Measurements from ENCODE around the gene ARRDC2. TPM values are rescaled to one million over a fixed set of nuclear protein-coding genes. Genes with fewer than 3 reads are reported as not detected.

Gene ARRDC2
- total RNA-seq, 5 donors from 2014 or later (not counting 1 experiment from before 2014, with no cell fraction given), result 163 to 195 (median 188) TPM

DNA sequence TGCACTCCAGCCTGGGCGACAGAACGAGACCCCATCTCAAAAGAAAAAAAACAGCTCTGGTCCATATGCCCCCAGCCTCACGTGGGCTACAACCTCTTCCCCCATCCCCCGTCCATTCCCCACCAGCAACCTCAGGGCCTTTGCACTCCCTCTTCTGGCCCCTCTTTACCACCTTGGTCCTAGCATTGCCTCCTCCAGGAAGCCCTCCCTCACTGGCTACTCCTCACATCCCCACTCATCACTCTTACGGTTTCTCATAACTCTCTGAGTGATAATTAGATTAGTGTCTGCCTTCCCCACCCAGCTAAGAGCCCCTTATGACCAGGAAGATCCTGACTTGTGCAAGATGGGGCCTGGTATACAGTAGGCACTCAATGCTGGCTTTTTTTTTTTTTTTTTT lies 48.0 kb downstream of the ARRDC2 start:
- Mint-ChIP-seq H3K27ac (peak overlapping the region; percentile 62 to 68), H3K27me3 (no peaks in the 10 kb centered on the region), H3K9me3 (no peaks in the 10 kb centered on the region), H3K4me3 (no peak overlapping the region), H3K4me1 (peaks cover 17 to 26% (median 22%) of the 10 kb centered on the region in 3 donors), H3K36me3 (peaks cover 12% of the 10 kb centered on the region)
- no peak overlapping the region for H3K27ac ChIP-seq (ENCODE audit: low read length)
- H3K27me3 ChIP-seq (replicated peaks in 1 of 2; ENCODE audit: control insufficient read depth in 2 of 2, extremely low read depth in 1 of 2, insufficient read depth in 2 of 2, low read length in 1 of 2), result no peaks in the 10 kb centered on the region
- ATAC-seq (replicated peaks in 1 of 4) (no peak), DNase-seq (no peak)
- WGBS (ENCODE audit: insufficient coverage), result 83% methylated on average over 4 of the region's 5 CpGs
- peaks cover 5 to 22% of the 10 kb centered on the region in 2 experiments for H3K4me1 ChIP-seq (ENCODE audit: control insufficient read depth in 1 of 2, extremely low read depth in 1 of 2, insufficient read depth in 2 of 2, low read length in 2 of 2)
- no peaks in the 10 kb centered on the region for H3K9me3 ChIP-seq
- H3K36me3 ChIP-seq (ENCODE audit: control insufficient read depth in 2 of 2, extremely low read depth in 1 of 2, insufficient read depth in 1 of 2, low read length in 1 of 2), result peaks cover 4 to 17% of the 10 kb centered on the region in 2 donors
- ChIA-PET CTCF (interaction anchor here in 1 of 2 donors (0.5 to 0.7 kb wide), 2 partner anchors 11 to 31 kb away, joined by 4 to 5 read pairs; no protein-coding TSS in a partner anchor), POLR2A (interaction anchor here (0.6 to 1.0 kb wide), 2 partner anchors 9 to 747 kb away, joined by 3 to 4 read pairs; no protein-coding TSS in a partner anchor)
- H3K4me3 ChIP-seq (ENCODE audit: control insufficient read depth in 1 of 2, extremely low read depth in 1 of 2, low read length in 1 of 2), result no peak overlapping the region

DNA sequence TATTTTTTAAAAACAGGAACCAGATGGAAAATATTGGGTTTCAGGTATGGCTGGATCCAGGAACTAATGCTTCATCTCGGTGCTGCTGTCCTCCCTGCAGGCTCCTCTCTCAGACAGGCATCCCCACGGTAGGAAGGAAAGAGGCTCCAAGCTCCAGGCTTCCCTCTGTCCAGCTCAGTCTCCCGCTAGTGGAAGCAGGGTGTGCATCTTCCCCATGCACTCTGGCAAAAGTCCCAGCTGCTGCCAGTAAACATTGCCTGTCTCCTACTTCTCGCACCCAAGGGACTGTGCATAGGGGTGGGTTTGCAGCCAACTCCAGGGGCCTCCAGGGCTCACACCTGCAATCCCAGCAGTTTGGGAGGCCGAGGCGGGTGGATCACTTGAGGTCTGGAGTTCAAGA lies 49.6 kb downstream of the ARRDC2 start:
- no peak for ATAC-seq (replicated peaks in 1 of 4)
- Mint-ChIP-seq H3K27ac (peak overlapping the region; percentile 79 to 82), H3K27me3 (no peaks in the 10 kb centered on the region), H3K4me3 (peak overlapping the region in 1 of 3 donors; percentile 33), H3K36me3 (peaks cover 14% of the 10 kb centered on the region), H3K9me3 (no peaks in the 10 kb centered on the region), H3K4me1 (peaks cover 15 to 23% (median 21%) of the 10 kb centered on the region in 3 donors)
- H3K4me3 ChIP-seq (ENCODE audit: control insufficient read depth in 1 of 2, extremely low read depth in 1 of 2, low read length in 1 of 2), result no peak overlapping the region
- H3K27ac ChIP-seq (ENCODE audit: low read length), result peak overlapping the region; percentile 71
- 86% methylated on average over 6 of the region's 6 CpGs for WGBS (ENCODE audit: insufficient coverage)
- ChIA-PET CTCF (interaction anchor here (0.7 to 1.7 kb wide), 3 partner anchors 47 to 51 kb away, joined by 3 to 6 read pairs (median 3); no protein-coding TSS in a partner anchor), POLR2A (no interaction called here)
- no peak for DNase-seq
- H3K36me3 ChIP-seq (ENCODE audit: control insufficient read depth in 2 of 2, extremely low read depth in 1 of 2, insufficient read depth in 1 of 2, low read length in 1 of 2), result peaks cover 4 to 28% of the 10 kb centered on the region in 2 donors
- no peaks in the 10 kb centered on the region for H3K9me3 ChIP-seq
- H3K4me1 ChIP-seq (ENCODE audit: control insufficient read depth in 1 of 2, extremely low read depth in 1 of 2, insufficient read depth in 2 of 2, low read length in 2 of 2), result peaks cover 2 to 22% of the 10 kb centered on the region in 2 experiments
- H3K27me3 ChIP-seq (replicated peaks in 1 of 2; ENCODE audit: control insufficient read depth in 2 of 2, extremely low read depth in 1 of 2, insufficient read depth in 2 of 2, low read length in 1 of 2), result no peaks in the 10 kb centered on the region

DNA sequence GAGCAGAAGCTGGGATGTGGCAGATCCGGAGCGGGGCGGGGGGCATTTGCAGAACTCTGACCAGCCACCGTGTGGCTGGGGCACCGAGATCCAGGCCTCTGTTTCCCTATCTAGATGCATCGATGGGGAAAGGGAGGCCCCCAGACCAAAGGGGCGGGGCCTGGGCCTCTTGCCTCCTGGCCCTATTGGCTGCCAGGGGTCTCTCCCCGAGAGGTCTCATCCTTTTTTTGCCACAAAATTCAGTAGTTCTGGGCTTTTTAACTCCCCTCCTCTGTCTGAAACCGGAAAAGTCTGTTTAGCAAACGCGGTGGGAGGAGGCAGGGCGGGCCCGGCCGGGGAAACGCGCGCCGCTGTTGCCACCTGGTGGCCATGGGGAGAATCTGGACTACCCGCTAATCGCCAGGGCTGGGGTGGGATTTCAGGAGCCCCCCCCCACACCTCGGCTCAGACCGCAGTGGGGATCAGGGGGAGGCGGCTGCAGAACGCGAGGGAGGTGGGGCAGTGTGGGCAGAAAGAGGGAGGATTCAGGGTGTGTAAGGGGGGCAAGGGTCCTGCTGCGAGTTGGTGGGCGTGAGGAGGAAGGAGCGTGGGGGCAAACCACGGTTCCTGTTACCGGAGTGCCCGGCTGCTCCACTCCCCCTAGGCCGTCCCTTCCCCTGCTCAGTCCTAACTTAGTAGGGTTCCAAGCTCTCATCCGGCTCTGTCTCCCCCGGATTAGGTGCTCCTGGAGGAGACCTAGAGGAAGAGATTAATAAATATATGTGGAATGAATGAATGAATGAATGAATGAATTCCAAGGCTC lies 50.4 kb downstream of the ARRDC2 start:
- Histone ChIP-seq H3K4me1 (ENCODE audit: control insufficient read depth in 1 of 2, extremely low read depth in 1 of 2, insufficient read depth in 2 of 2, low read length in 2 of 2) (peaks cover 2 to 22% of the 10 kb centered on the region in 2 experiments), H3K4me3 (ENCODE audit: control insufficient read depth in 1 of 2, extremely low read depth in 1 of 2, low read length in 1 of 2) (peak overlapping the region in 1 of 2 donors; percentile 19), H3K27ac (ENCODE audit: low read length) (peak overlapping the region; percentile 71), H3K9me3 (no peaks in the 10 kb centered on the region), H3K27me3 (replicated peaks in 1 of 2; ENCODE audit: control insufficient read depth in 2 of 2, extremely low read depth in 1 of 2, insufficient read depth in 2 of 2, low read length in 1 of 2) (no peaks in the 10 kb centered on the region), H3K36me3 (ENCODE audit: control insufficient read depth in 2 of 2, extremely low read depth in 1 of 2, insufficient read depth in 1 of 2, low read length in 1 of 2) (peaks cover 4 to 28% of the 10 kb centered on the region in 2 donors)
- Mint-ChIP-seq H3K27me3 (no peaks in the 10 kb centered on the region), H3K4me1 (peaks cover 15 to 17% (median 15%) of the 10 kb centered on the region in 3 donors), H3K9me3 (no peaks in the 10 kb centered on the region), H3K36me3 (peaks cover 17% of the 10 kb centered on the region), H3K4me3 (peak overlapping the region in 2 of 3 donors; percentile 2 to 33), H3K27ac (peak overlapping the region; percentile 79 to 82)
- ATAC-seq (replicated peaks in 1 of 4) (peak; percentile 90 to 95 (median 92)), DNase-seq (peak; percentile 66 to 90 (median 79))
- CTCF ChIA-PET, result interaction anchor here (0.6 to 1.7 kb wide), 8 partner anchors 41 to 861 kb away, joined by 3 to 7 read pairs (median 4); partner anchors contain the start of genes ARRDC2 (in 1 of the 2) and COPE (in 1 of the 2)
- whole genome bisulfite sequencing (ENCODE audit: insufficient coverage), result 12% methylated on average over 12 of the region's 34 CpGs
- POLR2A ChIA-PET, result no interaction called here

DNA sequence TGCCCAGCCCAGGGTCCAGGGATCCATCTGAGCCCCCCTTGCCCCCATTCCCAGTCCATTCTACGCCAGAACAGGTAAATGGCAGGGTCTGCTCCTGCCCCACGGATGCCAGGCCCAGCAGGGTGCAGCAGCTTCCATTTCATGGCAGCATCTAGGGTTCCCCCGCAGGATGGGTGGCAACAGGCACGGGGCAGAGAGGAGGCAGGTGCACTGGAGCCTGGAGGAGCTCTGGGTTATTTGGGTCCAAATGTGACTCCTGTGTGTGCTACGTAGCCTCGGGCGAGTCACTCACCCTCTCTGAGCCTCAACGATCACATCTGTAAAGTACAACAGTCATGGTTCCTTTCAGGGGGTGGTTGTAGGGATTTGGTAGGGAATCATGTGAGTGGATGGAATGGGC lies 51.3 kb downstream of the ARRDC2 start:
- Mint-ChIP-seq H3K27me3 (no peaks in the 10 kb centered on the region), H3K9me3 (no peaks in the 10 kb centered on the region), H3K36me3 (peaks cover 19% of the 10 kb centered on the region), H3K4me3 (no peak overlapping the region), H3K27ac (no peak overlapping the region), H3K4me1 (peaks cover 11% of the 10 kb centered on the region in 3 donors)
- H3K27me3 ChIP-seq (replicated peaks in 1 of 2; ENCODE audit: control insufficient read depth in 2 of 2, extremely low read depth in 1 of 2, insufficient read depth in 2 of 2, low read length in 1 of 2), result no peaks in the 10 kb centered on the region
- ATAC-seq (replicated peaks in 1 of 4) (no peak), DNase-seq (no peak)
- H3K4me3 ChIP-seq (ENCODE audit: control insufficient read depth in 1 of 2, extremely low read depth in 1 of 2, low read length in 1 of 2), result no peak overlapping the region
- H3K9me3 ChIP-seq, result no peaks in the 10 kb centered on the region
- POLR2A ChIA-PET, result no interaction called here
- 50% methylated on average over 2 of the region's 8 CpGs for WGBS (ENCODE audit: insufficient coverage)
- no peak overlapping the region for H3K27ac ChIP-seq (ENCODE audit: low read length)
- peaks cover 4 to 32% of the 10 kb centered on the region in 2 donors for H3K36me3 ChIP-seq (ENCODE audit: control insufficient read depth in 2 of 2, extremely low read depth in 1 of 2, insufficient read depth in 1 of 2, low read length in 1 of 2)
- CTCF ChIA-PET, result interaction anchor here (0.5 to 1.1 kb wide), 6 partner anchors 44 to 860 kb away, joined by 3 to 6 read pairs (median 4); partner anchors contain the start of genes ARRDC2 (in 1 of the 2) and COPE (in 1 of the 2)
- H3K4me1 ChIP-seq (ENCODE audit: control insufficient read depth in 1 of 2, extremely low read depth in 1 of 2, insufficient read depth in 2 of 2, low read length in 2 of 2), result peaks cover 0 to 18% of the 10 kb centered on the region in 2 experiments

DNA sequence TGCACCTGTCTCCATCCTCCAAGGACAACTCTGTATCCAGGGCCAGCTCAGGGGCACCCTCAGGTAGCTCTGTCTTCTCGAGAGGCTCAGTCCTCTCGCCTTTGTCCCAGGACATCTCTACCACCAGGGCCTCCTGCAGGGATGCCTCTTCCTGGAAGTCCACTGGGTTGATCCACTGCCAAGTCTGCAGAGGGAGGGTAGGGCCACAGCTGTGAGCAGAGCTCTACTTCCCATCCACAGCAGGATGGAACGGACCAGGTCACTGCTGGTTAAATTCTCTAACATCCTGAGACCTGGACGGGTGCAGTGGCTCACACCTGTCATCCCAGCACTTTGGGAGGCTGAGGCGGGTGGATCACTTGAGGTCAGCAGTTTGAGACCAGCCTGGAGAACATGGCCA lies 51.9 kb downstream of the ARRDC2 start:
- WGBS (ENCODE audit: insufficient coverage), result 100% methylated on average over 4 of the region's 5 CpGs
- H3K27ac Mint-ChIP-seq, result no peak overlapping the region
- H3K36me3 Mint-ChIP-seq, result peaks cover 22% of the 10 kb centered on the region
- no peak for ATAC-seq (replicated peaks in 1 of 4)
- DNase-seq, result no peak
- Histone ChIP-seq H3K27me3 (replicated peaks in 1 of 2; ENCODE audit: control insufficient read depth in 2 of 2, extremely low read depth in 1 of 2, insufficient read depth in 2 of 2, low read length in 1 of 2) (no peaks in the 10 kb centered on the region), H3K36me3 (ENCODE audit: control insufficient read depth in 2 of 2, extremely low read depth in 1 of 2, insufficient read depth in 1 of 2, low read length in 1 of 2) (peaks cover 4 to 32% of the 10 kb centered on the region in 2 donors), H3K4me3 (ENCODE audit: control insufficient read depth in 1 of 2, extremely low read depth in 1 of 2, low read length in 1 of 2) (no peak overlapping the region), H3K4me1 (ENCODE audit: control insufficient read depth in 1 of 2, extremely low read depth in 1 of 2, insufficient read depth in 2 of 2, low read length in 2 of 2) (peaks cover 0 to 18% of the 10 kb centered on the region in 2 experiments), H3K27ac (ENCODE audit: low read length) (no peak overlapping the region), H3K9me3 (no peaks in the 10 kb centered on the region)
- no peaks in the 10 kb centered on the region for H3K9me3 Mint-ChIP-seq
- CTCF ChIA-PET, result interaction anchor here in 1 of 2 donors (0.6 to 1.6 kb wide), 3 partner anchors 53 to 201 kb away, joined by 3 to 8 read pairs (median 6); no protein-coding TSS in a partner anchor
- peaks cover 11% of the 10 kb centered on the region in 3 donors for H3K4me1 Mint-ChIP-seq
- POLR2A ChIA-PET, result no interaction called here
- H3K27me3 Mint-ChIP-seq, result no peaks in the 10 kb centered on the region
- no peak overlapping the region for H3K4me3 Mint-ChIP-seq

DNA sequence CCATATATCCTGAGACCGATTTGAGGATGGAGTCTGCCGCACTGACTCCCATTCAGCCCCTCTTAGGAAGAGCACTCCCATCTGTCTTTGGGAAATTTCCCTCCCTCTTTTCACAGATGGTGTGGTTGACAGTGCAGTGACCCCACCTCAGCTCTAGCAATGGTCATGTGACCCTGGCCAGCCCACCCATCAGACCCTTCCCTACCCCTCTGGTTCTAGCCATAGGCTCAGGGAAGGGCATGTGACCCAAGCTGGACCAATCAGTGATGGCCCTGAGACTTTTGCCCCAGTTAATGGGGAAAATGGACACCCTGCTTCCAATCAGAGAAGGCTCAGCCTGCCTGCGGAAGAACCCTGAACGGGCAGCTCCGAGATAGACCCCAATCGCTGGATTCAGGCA lies 52.5 kb downstream of the ARRDC2 start:
- Mint-ChIP-seq H3K4me3 (no peak overlapping the region), H3K27ac (no peak overlapping the region), H3K36me3 (peaks cover 26% of the 10 kb centered on the region), H3K27me3 (no peaks in the 10 kb centered on the region), H3K9me3 (no peaks in the 10 kb centered on the region), H3K4me1 (peaks cover 11% of the 10 kb centered on the region in 3 donors)
- ATAC-seq (replicated peaks in 1 of 4) (no peak), DNase-seq (no peak)
- Histone ChIP-seq H3K9me3 (no peaks in the 10 kb centered on the region), H3K27me3 (replicated peaks in 1 of 2; ENCODE audit: control insufficient read depth in 2 of 2, extremely low read depth in 1 of 2, insufficient read depth in 2 of 2, low read length in 1 of 2) (no peaks in the 10 kb centered on the region), H3K4me1 (ENCODE audit: control insufficient read depth in 1 of 2, extremely low read depth in 1 of 2, insufficient read depth in 2 of 2, low read length in 2 of 2) (peaks cover 0 to 18% of the 10 kb centered on the region in 2 experiments), H3K27ac (ENCODE audit: low read length) (no peak overlapping the region), H3K4me3 (ENCODE audit: control insufficient read depth in 1 of 2, extremely low read depth in 1 of 2, low read length in 1 of 2) (no peak overlapping the region), H3K36me3 (ENCODE audit: control insufficient read depth in 2 of 2, extremely low read depth in 1 of 2, insufficient read depth in 1 of 2, low read length in 1 of 2) (peaks cover 4 to 36% of the 10 kb centered on the region in 2 donors)
- WGBS (ENCODE audit: insufficient coverage), result 93% methylated on average over 3 of the region's 6 CpGs
- ChIA-PET POLR2A (no interaction called here), CTCF (interaction anchor here in 1 of 2 donors (1.3 to 1.6 kb wide), 2 partner anchors 53 to 122 kb away, joined by 3 to 8 read pairs; no protein-coding TSS in a partner anchor)

Measured in T-cell (primary cell).